HG02610 (cell line): ENCODE measurements around the gene CACNA1C.

Experiments used
- ATAC-seq: cut with Tn5 transposase; IDR thresholded peaks from one replicate; pipeline ENCODE4 v1.9.1; 2021; ENCODE audit warnings: mild to moderate bottlenecking, moderate library complexity; ENCODE audit not compliant: unreplicated experiment

CACNA1C gene

GRCh38 chr12:2562400-2562799, 509.6 kb downstream of the CACNA1C start:
- ATAC-seq = no peak

GRCh38 chr12:2563709-2564108, 510.9 kb downstream of the CACNA1C start:
- no peak for ATAC-seq

- no peak for ATAC-seq
Measured at GRCh38 chr12:2566161-2566560, 513.4 kb downstream of the CACNA1C start.

GRCh38 chr12:2567711-2568110, 514.9 kb downstream of the CACNA1C start:
- no peak for ATAC-seq

- ATAC-seq = no peak
Measured at GRCh38 chr12:2570562-2570961, 517.8 kb downstream of the CACNA1C start.

- ATAC-seq = no peak
Measured at GRCh38 chr12:2574355-2574935, 521.7 kb downstream of the CACNA1C start.

GRCh38 chr12:2575245-2575644, 522.5 kb downstream of the CACNA1C start:
- no peak for ATAC-seq

GRCh38 chr12:2578211-2578610, 525.4 kb downstream of the CACNA1C start:
- no peak for ATAC-seq

- ATAC-seq = no peak
Measured at GRCh38 chr12:2578772-2579171, 526.0 kb downstream of the CACNA1C start.

- ATAC-seq = no peak
Measured at GRCh38 chr12:2580821-2581220, 528.0 kb downstream of the CACNA1C start.

GRCh38 chr12:2581293-2582045, 528.7 kb downstream of the CACNA1C start:
- ATAC-seq = no peak

- ATAC-seq = no peak
Measured at GRCh38 chr12:2582631-2583030, 529.8 kb downstream of the CACNA1C start.

GRCh38 chr12:2583091-2583497, 530.3 kb downstream of the CACNA1C start:
- ATAC-seq = no peak

- ATAC-seq = no peak
Measured at GRCh38 chr12:2583642-2584401, 531.0 kb downstream of the CACNA1C start.

GRCh38 chr12:2586156-2587038, 533.6 kb downstream of the CACNA1C start:
- no peak for ATAC-seq

GRCh38 chr12:2588345-2588744, 535.6 kb downstream of the CACNA1C start:
- ATAC-seq = no peak

- ATAC-seq = no peak
Measured at GRCh38 chr12:2589381-2589780, 536.6 kb downstream of the CACNA1C start.

GRCh38 chr12:2593045-2593444, 540.3 kb downstream of the CACNA1C start:
- ATAC-seq = no peak

GRCh38 chr12:2596441-2596840, 543.7 kb downstream of the CACNA1C start:
- no peak for ATAC-seq

GRCh38 chr12:2605301-2605700, 552.5 kb downstream of the CACNA1C start:
- ATAC-seq = no peak
